GM12878 (cell line): ENCODE measurements around the gene TIMP4. TPM values are rescaled to one million over a fixed set of nuclear protein-coding genes. Genes with fewer than 3 reads are reported as not detected.

ENCODE experiments used
- ATAC-seq: fragments of 200-7000 bp; cut with Tn5 transposase; 3 replicates; pipeline ENCODE4 v1.9.1; 2020; ENCODE audit warnings: mild to moderate bottlenecking, moderate library complexity
- BruUV-seq: library from RNA; stranded (reverse); fragments of 400-500 nt; replicated peaks from 2 replicates; lab custom pipeline; 2021; lab: Mats Ljungman, UMichigan
- CTCF ChIA-PET: fragments of 300-600 bp; sonication (Branson Sonifier 250); formaldehyde crosslinking; extraction: SDS; loops from one replicate; lab custom pipeline; 2021; ENCODE audit warnings: inconsistent platforms; lab: Yijun Ruan, JAX
- POLR2A ChIA-PET: fragments of 350-600 bp; formaldehyde crosslinking; extraction: SDS; loops from one replicate; lab custom pipeline; 2021; ENCODE audit warnings: inconsistent platforms; lab: Charles Lee
- RAD21 ChIA-PET: fragments of 300-600 bp; sonication (Branson Sonifier 250); formaldehyde crosslinking; loops from one replicate; lab custom pipeline; 2023; ENCODE audit warnings: antibody characterized with exemption; ENCODE audit not compliant: unreplicated experiment; lab: Charles Lee
- SMC1A ChIA-PET: fragments of 300-600 bp; sonication (Branson Sonifier 250); formaldehyde crosslinking; loops from one replicate; lab custom pipeline; 2023; ENCODE audit not compliant: unreplicated experiment, uncharacterized antibody; lab: Charles Lee
- DNase-seq: peaks from one replicate; pipeline ENCODE4 v3.0.0-alpha.2; 2011; ENCODE audit warnings: low read depth, low spot score
- FAIRE-seq: peaks from 3 replicates; lab custom pipeline; 2011; peaks lifted over from hg19 to GRCh38; lab: Jason Lieb, UNC
- H2AFZ ChIP-seq: 2 replicates; pipeline ENCODE4 v1.6.0; 2011; ENCODE audit warnings: low read depth, low read length, control low read depth; ENCODE audit not compliant: control insufficient read depth
- H3K27ac ChIP-seq: 2 replicates; pipeline ENCODE4 v1.5.1; 2011; ENCODE audit warnings: control low read depth; ENCODE audit not compliant: control insufficient read depth, insufficient read depth
- H3K27me3 ChIP-seq, 2 experiments: replicated peaks in 1 of 2; 2 replicates each; pipeline versions ENCODE4 v1.6.0 to v1.6.1; 2011; ENCODE audit warnings: low read length in 1 of 2; ENCODE audit not compliant: control insufficient read depth in 2 of 2, insufficient read depth in 2 of 2
- H3K36me3 ChIP-seq, 2 experiments: 2 replicates each; pipeline ENCODE4 v1.5.1; 2011; ENCODE audit warnings: low read length in 1 of 2; ENCODE audit not compliant: control insufficient read depth in 2 of 2, insufficient read depth in 2 of 2
- H3K4me1 ChIP-seq: 2 replicates; pipeline ENCODE4 v1.6.1; 2011; ENCODE audit warnings: mild to moderate bottlenecking, low read length, moderate library complexity, mixed read lengths; ENCODE audit not compliant: control insufficient read depth, insufficient read depth
- H3K4me2 ChIP-seq: 2 replicates; pipeline ENCODE4 v1.6.0; 2011; ENCODE audit warnings: control low read depth; ENCODE audit not compliant: control insufficient read depth, insufficient read depth
- H3K4me3 ChIP-seq: fragments of 200-600 bp; sonication (generic); 2 replicates; pipeline ENCODE4 v1.5.1; 2016
- H3K79me2 ChIP-seq: 2 replicates; pipeline ENCODE4 v1.6.0; 2011; ENCODE audit warnings: low read length; ENCODE audit not compliant: control insufficient read depth, insufficient read depth
- H3K9ac ChIP-seq: 2 replicates; pipeline ENCODE4 v1.8.0; 2011; ENCODE audit warnings: low read length, control low read depth, mixed read lengths; ENCODE audit not compliant: control insufficient read depth, insufficient read depth
- H3K9me3 ChIP-seq: replicated peaks from 3 replicates; pipeline ENCODE4 v1.5.1; 2011; ENCODE audit warnings: mild to moderate bottlenecking, low read length; ENCODE audit not compliant: control insufficient read depth, insufficient read depth
- H4K20me1 ChIP-seq: 2 replicates; pipeline ENCODE4 v1.6.0; 2011; ENCODE audit not compliant: control insufficient read depth, insufficient read depth
- ATF2 ChIP-seq: IDR thresholded peaks from 2 replicates; pipeline ENCODE4 v1.6.1; 2012; ENCODE audit warnings: low read length, inconsistent platforms
- CBX5 ChIP-seq: sonication (generic); IDR thresholded peaks from 2 replicates; pipeline ENCODE4 v1.6.1; 2016; ENCODE audit warnings: low read depth, moderate library complexity, mild to moderate bottlenecking, inconsistent platforms
- CEBPB ChIP-seq, 2 experiments: fragments of 150-350 bp in 1 of 2; IDR thresholded peaks; 2 replicates each; pipeline ENCODE4 v1.6.1; 2012 to 2014; ENCODE audit warnings: low read depth in 2 of 2, low read length in 2 of 2, borderline replicate concordance in 1 of 2, inconsistent platforms in 1 of 2
- HCFC1 ChIP-seq: fragments of 150-350 bp; IDR thresholded peaks from 2 replicates; pipeline ENCODE4 v1.6.1; 2014; ENCODE audit warnings: low read length
- IKZF1 ChIP-seq: fragments of 450-650 bp; conservative IDR thresholded peaks from 2 replicates; pipeline ENCODE4 v1.6.1; 2017; ENCODE audit warnings: antibody characterized with exemption, mild to moderate bottlenecking
- MAX ChIP-seq: IDR thresholded peaks from 2 replicates; pipeline ENCODE4 v1.6.1; 2012; ENCODE audit warnings: low read depth, low read length, improper control_type of control experiment
- PML ChIP-seq: IDR thresholded peaks from 2 replicates; pipeline ENCODE4 v1.6.1; 2012; ENCODE audit warnings: low read length, inconsistent platforms
- PRDM15 ChIP-seq: fragments of 450-650 bp; formaldehyde crosslinking; IDR thresholded peaks from 2 replicates; pipeline ENCODE4 v1.4.0; 2020; ENCODE audit warnings: mild to moderate bottlenecking, moderate library complexity
- RBBP5 ChIP-seq: fragments of 200-600 bp; sonication (generic); conservative IDR thresholded peaks from 2 replicates; pipeline ENCODE4 v1.6.1; 2016
- SMAD5 ChIP-seq: IDR thresholded peaks from 2 replicates; pipeline ENCODE4 v1.6.1; 2016; ENCODE audit warnings: antibody characterized with exemption, low read depth
- TAF1 ChIP-seq: IDR thresholded peaks from 2 replicates; pipeline ENCODE4 v1.6.1; 2011; ENCODE audit warnings: mild to moderate bottlenecking, low read depth, low read length, borderline replicate concordance
- ZNF384 ChIP-seq: IDR thresholded peaks from 2 replicates; pipeline ENCODE4 v1.6.1; 2012; ENCODE audit warnings: low read depth, mild to moderate bottlenecking, low read length, improper control_type of control experiment, borderline replicate concordance
- WGBS: methylation state at CpG from one replicate; pipeline ENCODE4 v1.1.6; 2016; ENCODE audit warnings: low lambda C conversion rate; ENCODE audit not compliant: insufficient replicate concordance, insufficient coverage; ENCODE audit errors: missing lambda C conversion rate; 5-methylcytosine and 5-hydroxymethylcytosine counted together
- in situ Hi-C: fragments of 300-500 bp; cut with MboI; formaldehyde crosslinking; loops from 9 replicates; pipeline ENCODE4 v1.14.3; 2018; ENCODE audit warnings: mixed read lengths
- intact Hi-C: fragments of 100-400 bp; cut with micrococcal nuclease; formaldehyde crosslinking; loops from one replicate; pipeline ENCODE4 v1.14.2; 2022; ENCODE audit not compliant: unreplicated experiment
- polyA plus RNA-seq, 11 experiments: library from polyadenylated mRNA; depleted of rRNA in 4 of 11; unstranded in 6 of 11; stranded (reverse) in 5 of 11; fragments of >200 nt; fragmentation: Nextera tagmentation in 4 of 11; fragmentation: Illumina TruSeq in 1 of 11; extraction: Ambion mirVana in 4 of 11; extraction: Trizol in 1 of 11; gene quantifications; 1 replicate in 1 of 11; 2 replicates in 10 of 11; pipeline versions ENCODE4 v1.2.1 to v1.2.3, GENCODE V29; 2011 to 2016; ENCODE audit warnings: inconsistent platforms in 2 of 11, missing spikeins in 2 of 11, low read depth in 1 of 11
- total RNA-seq, 4 experiments: library from RNA; depleted of rRNA in 3 of 4; stranded (reverse); fragments of >200 nt in 3 of 4; fragmentation: Illumina TruSeq in 1 of 4; extraction: Trizol in 1 of 4; gene quantifications; 2 replicates each; pipeline versions ENCODE4 v1.2.1 to v1.2.3, GENCODE V29; 2013 to 2021
- TF ChIP-seq, protein P1 (sequence below): fragments of 450-650 bp; formaldehyde crosslinking; IDR thresholded peaks from 2 replicates; pipeline ENCODE4 v1.4.0; 2022; ENCODE audit warnings: mild to moderate bottlenecking, moderate library complexity

Gene TIMP4
- total and polyA plus RNA-seq, 10 of the 15 experiments (the other 5 are each of a cell fraction or from before 2014, with no cell fraction given), result 0.07 TPM; not detected in 9

GRCh38 chr3:12175137-12175593 lies 16.5 kb upstream of the TIMP4 start (continued):
- no peak for TF ChIP-seq CBX5
- no peak for TF ChIP-seq TAF1
- no peak for TF ChIP-seq PRDM15 (CRISPR knock-in tag)
- TF ChIP-seq, protein P1, sequence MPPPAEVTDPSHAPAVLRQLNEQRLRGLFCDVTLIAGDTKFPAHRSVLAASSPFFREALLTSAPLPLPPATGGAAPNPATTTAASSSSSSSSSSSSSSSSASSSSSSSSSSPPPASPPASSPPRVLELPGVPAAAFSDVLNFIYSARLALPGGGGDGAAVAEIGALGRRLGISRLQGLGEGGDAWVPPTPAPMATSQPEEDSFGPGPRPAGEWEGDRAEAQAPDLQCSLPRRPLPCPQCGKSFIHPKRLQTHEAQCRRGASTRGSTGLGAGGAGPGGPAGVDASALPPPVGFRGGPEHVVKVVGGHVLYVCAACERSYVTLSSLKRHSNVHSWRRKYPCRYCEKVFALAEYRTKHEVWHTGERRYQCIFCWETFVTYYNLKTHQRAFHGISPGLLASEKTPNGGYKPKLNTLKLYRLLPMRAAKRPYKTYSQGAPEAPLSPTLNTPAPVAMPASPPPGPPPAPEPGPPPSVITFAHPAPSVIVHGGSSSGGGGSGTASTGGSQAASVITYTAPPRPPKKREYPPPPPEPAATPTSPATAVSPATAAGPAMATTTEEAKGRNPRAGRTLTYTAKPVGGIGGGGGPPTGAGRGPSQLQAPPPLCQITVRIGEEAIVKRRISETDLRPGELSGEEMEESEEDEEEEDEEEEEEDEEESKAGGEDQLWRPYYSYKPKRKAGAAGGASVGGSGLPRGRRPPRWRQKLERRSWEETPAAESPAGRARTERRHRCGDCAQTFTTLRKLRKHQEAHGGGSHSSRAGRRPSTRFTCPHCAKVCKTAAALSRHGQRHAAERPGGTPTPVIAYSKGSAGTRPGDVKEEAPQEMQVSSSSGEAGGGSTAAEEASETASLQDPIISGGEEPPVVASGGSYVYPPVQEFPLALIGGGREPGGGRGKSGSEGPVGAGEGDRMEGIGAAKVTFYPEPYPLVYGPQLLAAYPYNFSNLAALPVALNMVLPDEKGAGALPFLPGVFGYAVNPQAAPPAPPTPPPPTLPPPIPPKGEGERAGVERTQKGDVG (CRISPR knock-in tag), result no peak
- TF ChIP-seq, all 136 proteins: peak for 0

DNA sequence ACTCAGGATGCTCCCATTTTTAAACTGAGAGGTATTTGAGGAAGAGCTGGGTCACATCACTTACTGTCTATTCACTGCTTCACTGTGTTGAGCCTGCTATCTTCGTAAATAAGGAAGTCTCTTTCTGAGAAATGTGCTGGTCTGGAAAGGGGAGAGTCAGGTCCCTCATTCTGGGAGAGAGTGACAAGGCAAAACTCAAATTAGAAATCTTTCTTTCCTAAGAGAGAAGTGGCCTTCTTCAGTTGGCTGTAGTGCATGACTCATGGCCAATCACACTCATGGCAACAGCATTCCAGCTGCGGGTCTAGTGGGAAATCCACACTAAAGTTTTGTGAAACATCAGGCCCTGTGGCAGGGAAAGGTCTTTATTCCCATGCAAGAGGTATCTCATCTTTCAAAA lies 11.5 kb upstream of the TIMP4 start:
- Histone ChIP-seq H3K4me3 (no peak overlapping the region), H3K4me2 (no peak overlapping the region), H3K27ac (no peak overlapping the region), H3K27me3 (no peaks in the 10 kb centered on the region; a peak in 1 of 4 replicates), H3K36me3 (no peaks in the 10 kb centered on the region), H3K4me1 (no peaks in the 10 kb centered on the region), H3K9me3 (no peaks in the 10 kb centered on the region; the same call in 1 of the 3 replicates), H3K9ac (no peak overlapping the region), H4K20me1 (no peaks in the 10 kb centered on the region; the same call in 1 of the 2 replicates), H2AFZ (no peak overlapping the region), H3K79me2 (no peaks in the 10 kb centered on the region)
- WGBS, result 45% methylated on average over 2 of the region's 2 CpGs
- intact Hi-C loops, result no loop called here
- ChIA-PET CTCF (interaction anchor here (1.0 to 3.7 kb wide), 4 partner anchors 20 to 310 kb away, joined by 3 to 11 read pairs (median 3); no protein-coding TSS in a partner anchor), POLR2A (no interaction called here), SMC1A (interaction anchor here (0.8 kb wide), 2 partner anchors 11 to 14 kb away, joined by 3 read pairs; no protein-coding TSS in a partner anchor), RAD21 (interaction anchor here (1.2 kb wide), 1 partner anchor 35 kb away, joined by 3 read pairs; no protein-coding TSS in a partner anchor)
- no TSS peak for BruUV-seq
- DNase-seq (no peak), ATAC-seq (no peak), FAIRE-seq (no peak)
- in situ Hi-C loops, result no loop called here
- TF ChIP-seq MAX (no peak), SMAD5 (no peak), ZNF384 (no peak), ATF2 (no peak), IKZF1 (no peak), CEBPB (IDR thresholded peaks at IDR 0.05; ENCODE audit: borderline replicate concordance in 1 of 2, low read depth in 2 of 2, low read length in 2 of 2) (no peak), PML (no peak), RBBP5 (no peak), HCFC1 (no peak)
